ENCODE data around the gene MUC13.
"Not testable (repeated sequence)": the region's sequence is repeated elsewhere in the genome, so short reads cannot be mapped to it uniquely, and the experiment has no call there.

MUC13 gene

DNA sequence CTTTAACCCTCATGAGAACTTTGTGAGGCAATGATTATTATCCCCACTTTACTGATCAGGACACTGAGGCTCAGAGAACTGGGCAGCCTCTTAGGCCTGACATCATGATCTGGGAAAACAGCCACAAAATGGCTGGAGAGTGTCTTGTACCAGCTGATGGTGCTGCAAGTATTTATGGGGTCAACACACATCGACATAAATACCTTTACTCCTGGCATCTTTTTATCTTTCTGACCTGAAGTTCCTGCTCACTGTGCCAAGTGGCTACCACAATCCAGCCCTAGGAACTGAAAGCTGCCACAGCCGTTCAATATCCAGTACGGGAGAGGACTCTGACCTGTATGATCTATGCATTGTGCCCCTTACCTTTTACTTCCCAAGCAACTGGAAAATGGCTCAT is 29.2 kb upstream of the MUC13 start:
- TF ChIP-seq ZNF565 (CRISPR knock-in tag; conservative IDR thresholded peaks at IDR 0.05; ENCODE audit: low read depth) (no peak), SNAI2 (CRISPR knock-in tag; IDR thresholded peaks at IDR 0.05) (no peak), TOX (CRISPR knock-in tag; IDR thresholded peaks at IDR 0.05; ENCODE audit: borderline replicate concordance) (no peak), ZFP3 (CRISPR knock-in tag; IDR thresholded peaks at IDR 0.05) (no peak), GLIS3 (CRISPR knock-in tag; IDR thresholded peaks at IDR 0.05) (no peak)
- ATAC-seq, result no peak

- TF ChIP-seq TOX (CRISPR knock-in tag; IDR thresholded peaks at IDR 0.05; ENCODE audit: borderline replicate concordance) (no peak), TCF4 (CRISPR knock-in tag; IDR thresholded peaks at IDR 0.05; ENCODE audit: borderline replicate concordance) (no peak), ESRRG (CRISPR knock-in tag; IDR thresholded peaks at IDR 0.05) (no peak), ZNF70 (CRISPR knock-in tag; IDR thresholded peaks at IDR 0.05) (no peak), ZC3H10 (CRISPR knock-in tag; IDR thresholded peaks at IDR 0.05) (no peak), GLIS3 (CRISPR knock-in tag; IDR thresholded peaks at IDR 0.05) (no peak), TSHZ2 (CRISPR knock-in tag; IDR thresholded peaks at IDR 0.05) (no peak), ZFP3 (CRISPR knock-in tag; IDR thresholded peaks at IDR 0.05) (no peak), ZFP30 (CRISPR knock-in tag; IDR thresholded peaks at IDR 0.05) (no peak), ARNTL (CRISPR knock-in tag; IDR thresholded peaks at IDR 0.05; ENCODE audit: borderline replicate concordance, low read depth) (no peak), CSDC2 (CRISPR knock-in tag; IDR thresholded peaks at IDR 0.05) (no peak), PPARA (CRISPR knock-in tag; IDR thresholded peaks at IDR 0.05; ENCODE audit: borderline replicate concordance) (no peak), ZNF8 (CRISPR knock-in tag; IDR thresholded peaks at IDR 0.05) (no peak), ISL1 (CRISPR knock-in tag; IDR thresholded peaks at IDR 0.05) (no peak)
- TF ChIP-seq, protein P1, sequence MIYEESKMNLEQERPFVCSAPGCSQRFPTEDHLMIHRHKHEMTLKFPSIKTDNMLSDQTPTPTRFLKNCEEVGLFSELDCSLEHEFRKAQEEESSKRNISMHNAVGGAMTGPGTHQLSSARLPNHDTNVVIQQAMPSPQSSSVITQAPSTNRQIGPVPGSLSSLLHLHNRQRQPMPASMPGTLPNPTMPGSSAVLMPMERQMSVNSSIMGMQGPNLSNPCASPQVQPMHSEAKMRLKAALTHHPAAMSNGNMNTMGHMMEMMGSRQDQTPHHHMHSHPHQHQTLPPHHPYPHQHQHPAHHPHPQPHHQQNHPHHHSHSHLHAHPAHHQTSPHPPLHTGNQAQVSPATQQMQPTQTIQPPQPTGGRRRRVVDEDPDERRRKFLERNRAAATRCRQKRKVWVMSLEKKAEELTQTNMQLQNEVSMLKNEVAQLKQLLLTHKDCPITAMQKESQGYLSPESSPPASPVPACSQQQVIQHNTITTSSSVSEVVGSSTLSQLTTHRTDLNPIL (CRISPR knock-in tag; IDR thresholded peaks at IDR 0.05; ENCODE audit: low read depth), result no peak
- no peak for ATAC-seq
Measured at GRCh38 chr3:124962403-124962940, 27.9 kb upstream of the MUC13 start.

- ATAC-seq, result no peak
- TF ChIP-seq, protein P2, sequence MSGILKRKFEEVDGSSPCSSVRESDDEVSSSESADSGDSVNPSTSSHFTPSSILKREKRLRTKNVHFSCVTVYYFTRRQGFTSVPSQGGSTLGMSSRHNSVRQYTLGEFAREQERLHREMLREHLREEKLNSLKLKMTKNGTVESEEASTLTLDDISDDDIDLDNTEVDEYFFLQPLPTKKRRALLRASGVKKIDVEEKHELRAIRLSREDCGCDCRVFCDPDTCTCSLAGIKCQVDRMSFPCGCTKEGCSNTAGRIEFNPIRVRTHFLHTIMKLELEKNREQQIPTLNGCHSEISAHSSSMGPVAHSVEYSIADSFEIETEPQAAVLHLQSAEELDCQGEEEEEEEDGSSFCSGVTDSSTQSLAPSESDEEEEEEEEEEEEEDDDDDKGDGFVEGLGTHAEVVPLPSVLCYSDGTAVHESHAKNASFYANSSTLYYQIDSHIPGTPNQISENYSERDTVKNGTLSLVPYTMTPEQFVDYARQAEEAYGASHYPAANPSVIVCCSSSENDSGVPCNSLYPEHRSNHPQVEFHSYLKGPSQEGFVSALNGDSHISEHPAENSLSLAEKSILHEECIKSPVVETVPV (CRISPR knock-in tag; IDR thresholded peaks at IDR 0.05), result no peak
- no peak for TF ChIP-seq RARB (CRISPR knock-in tag; IDR thresholded peaks at IDR 0.05)
- TF ChIP-seq ZC3H10 (CRISPR knock-in tag; IDR thresholded peaks at IDR 0.05), result no peak
- no peak for TF ChIP-seq ZNF70 (CRISPR knock-in tag; IDR thresholded peaks at IDR 0.05)
- TF ChIP-seq ZNF565 (CRISPR knock-in tag; conservative IDR thresholded peaks at IDR 0.05; ENCODE audit: low read depth), result no peak
Measured at GRCh38 chr3:124960698-124961097, 26.1 kb upstream of the MUC13 start.

DNA sequence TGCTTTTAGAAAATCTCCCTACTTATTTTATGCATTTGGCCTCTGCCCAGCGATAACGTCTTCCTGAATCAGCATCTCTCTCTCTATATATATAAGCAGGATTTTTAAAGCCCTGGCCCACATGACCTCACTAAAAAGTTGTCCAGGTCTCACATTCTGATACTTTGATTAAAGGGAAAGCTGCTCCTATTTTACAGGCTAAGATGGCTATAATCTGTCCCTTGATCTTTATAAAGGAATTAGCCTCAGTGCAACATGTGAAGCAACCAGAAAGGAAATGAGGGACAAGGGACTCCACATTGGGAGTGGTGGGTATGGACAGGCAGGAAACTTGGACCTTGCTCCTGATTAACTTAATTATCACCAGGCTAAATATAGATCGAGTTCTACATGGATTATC is 25.6 kb upstream of the MUC13 start:
- ATAC-seq, result no peak

GRCh38 chr3:124957951-124958350 is 23.4 kb upstream of the MUC13 start:
- ATAC-seq, result not testable (repeated sequence)

More for the DNA sequence above, 25.6 kb upstream of the MUC13 start:
- TF ChIP-seq ZFP30 (CRISPR knock-in tag; IDR thresholded peaks at IDR 0.05), result no peak
- TF ChIP-seq, protein P3, sequence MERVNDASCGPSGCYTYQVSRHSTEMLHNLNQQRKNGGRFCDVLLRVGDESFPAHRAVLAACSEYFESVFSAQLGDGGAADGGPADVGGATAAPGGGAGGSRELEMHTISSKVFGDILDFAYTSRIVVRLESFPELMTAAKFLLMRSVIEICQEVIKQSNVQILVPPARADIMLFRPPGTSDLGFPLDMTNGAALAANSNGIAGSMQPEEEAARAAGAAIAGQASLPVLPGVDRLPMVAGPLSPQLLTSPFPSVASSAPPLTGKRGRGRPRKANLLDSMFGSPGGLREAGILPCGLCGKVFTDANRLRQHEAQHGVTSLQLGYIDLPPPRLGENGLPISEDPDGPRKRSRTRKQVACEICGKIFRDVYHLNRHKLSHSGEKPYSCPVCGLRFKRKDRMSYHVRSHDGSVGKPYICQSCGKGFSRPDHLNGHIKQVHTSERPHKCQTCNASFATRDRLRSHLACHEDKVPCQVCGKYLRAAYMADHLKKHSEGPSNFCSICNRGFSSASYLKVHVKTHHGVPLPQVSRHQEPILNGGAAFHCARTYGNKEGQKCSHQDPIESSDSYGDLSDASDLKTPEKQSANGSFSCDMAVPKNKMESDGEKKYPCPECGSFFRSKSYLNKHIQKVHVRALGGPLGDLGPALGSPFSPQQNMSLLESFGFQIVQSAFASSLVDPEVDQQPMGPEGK (CRISPR knock-in tag; IDR thresholded peaks at IDR 0.05; ENCODE audit: borderline replicate concordance), result no peak
- no peak for TF ChIP-seq ZC3H10 (CRISPR knock-in tag; IDR thresholded peaks at IDR 0.05)
- TF ChIP-seq TSHZ2 (CRISPR knock-in tag; IDR thresholded peaks at IDR 0.05), result no peak
- no peak for TF ChIP-seq SNAI2 (CRISPR knock-in tag; IDR thresholded peaks at IDR 0.05)
